KOPT-K1 (cell line): Measurements from ENCODE around the gene EHBP1.
"Not testable (repeated sequence)": the region's sequence is repeated elsewhere in the genome, so short reads cannot be mapped to it uniquely, and the experiment has no call there.

Source experiments
- H3K27ac ChIP-seq: fragments of 200-600 bp; sonication (generic); 2 replicates; pipeline ENCODE4 v1.5.1; 2016; ENCODE audit warnings: antibody characterized with exemption, mild to moderate bottlenecking, low read depth, low read length; ENCODE audit not compliant: poor library complexity, severe bottlenecking
- H3K36me3 ChIP-seq: fragments of 200-600 bp; sonication (generic); 2 replicates; pipeline ENCODE4 v1.5.1; 2017; ENCODE audit warnings: antibody characterized with exemption, mild to moderate bottlenecking, low read length, moderate library complexity; ENCODE audit not compliant: insufficient read depth
- H3K9me3 ChIP-seq: fragments of 200-600 bp; sonication (generic); 2 replicates; pipeline ENCODE4 v1.5.1; 2017; ENCODE audit warnings: antibody characterized with exemption, low read length, mild to moderate bottlenecking; ENCODE audit not compliant: insufficient read depth, poor library complexity, severe bottlenecking

EHBP1 gene

GRCh38 chr2:62738981-62739936 lies 33.7 kb downstream of the EHBP1 start:
- no peaks in the 10 kb centered on the region for H3K9me3 ChIP-seq
- H3K27ac ChIP-seq: no peak overlapping the region
- no peaks in the 10 kb centered on the region for H3K36me3 ChIP-seq

GRCh38 chr2:62740221-62740620 lies 34.7 kb downstream of the EHBP1 start:
- no peaks in the 10 kb centered on the region for H3K9me3 ChIP-seq
- no peaks in the 10 kb centered on the region for H3K36me3 ChIP-seq
- H3K27ac ChIP-seq: no peak overlapping the region

GRCh38 chr2:62741127-62741526 lies 35.6 kb downstream of the EHBP1 start:
- Histone ChIP-seq H3K27ac (no peak overlapping the region), H3K36me3 (no peaks in the 10 kb centered on the region), H3K9me3 (no peaks in the 10 kb centered on the region)

- Histone ChIP-seq H3K9me3 (no peaks in the 10 kb centered on the region), H3K36me3 (no peaks in the 10 kb centered on the region), H3K27ac (no peak overlapping the region)
Measured at GRCh38 chr2:62741954-62742722, 36.6 kb downstream of the EHBP1 start.

GRCh38 chr2:62743506-62743905 lies 38.0 kb downstream of the EHBP1 start:
- H3K9me3 ChIP-seq: no peaks in the 10 kb centered on the region
- H3K27ac ChIP-seq: no peak overlapping the region
- H3K36me3 ChIP-seq: no peaks in the 10 kb centered on the region

- no peaks in the 10 kb centered on the region for H3K36me3 ChIP-seq
- H3K27ac ChIP-seq: no peak overlapping the region
- no peaks in the 10 kb centered on the region for H3K9me3 ChIP-seq
Measured at GRCh38 chr2:62744603-62745002, 39.1 kb downstream of the EHBP1 start.

GRCh38 chr2:62745891-62746481 lies 40.5 kb downstream of the EHBP1 start:
- Histone ChIP-seq H3K9me3 (no peaks in the 10 kb centered on the region), H3K27ac (no peak overlapping the region), H3K36me3 (no peaks in the 10 kb centered on the region)

- no peaks in the 10 kb centered on the region for H3K9me3 ChIP-seq
- no peak overlapping the region for H3K27ac ChIP-seq
- H3K36me3 ChIP-seq: no peaks in the 10 kb centered on the region
Measured at GRCh38 chr2:62747169-62747568, 41.7 kb downstream of the EHBP1 start.

- Histone ChIP-seq H3K36me3 (no peaks in the 10 kb centered on the region), H3K9me3 (no peaks in the 10 kb centered on the region), H3K27ac (no peak overlapping the region)
Measured at GRCh38 chr2:62747876-62748275, 42.4 kb downstream of the EHBP1 start.

GRCh38 chr2:62749111-62749510 lies 43.6 kb downstream of the EHBP1 start:
- H3K9me3 ChIP-seq, H3K36me3 ChIP-seq, H3K27ac ChIP-seq: not testable (repeated sequence)

- no peak overlapping the region for H3K27ac ChIP-seq
- no peaks in the 10 kb centered on the region for H3K36me3 ChIP-seq
- peaks cover 10% of the 10 kb centered on the region for H3K9me3 ChIP-seq
Measured at GRCh38 chr2:62757029-62757428, 51.5 kb downstream of the EHBP1 start.

- Histone ChIP-seq H3K9me3 (peaks cover 2% of the 10 kb centered on the region), H3K27ac (no peak overlapping the region), H3K36me3 (no peaks in the 10 kb centered on the region)
Measured at GRCh38 chr2:62760026-62760425, 54.5 kb downstream of the EHBP1 start.

GRCh38 chr2:62760555-62760954 lies 55.0 kb downstream of the EHBP1 start:
- H3K9me3 ChIP-seq: no peaks in the 10 kb centered on the region
- no peaks in the 10 kb centered on the region for H3K36me3 ChIP-seq
- H3K27ac ChIP-seq: no peak overlapping the region

GRCh38 chr2:62765619-62766376 lies 60.3 kb downstream of the EHBP1 start:
- H3K36me3 ChIP-seq: no peaks in the 10 kb centered on the region
- H3K27ac ChIP-seq: no peak overlapping the region
- no peaks in the 10 kb centered on the region for H3K9me3 ChIP-seq

GRCh38 chr2:62768615-62769014 lies 63.1 kb downstream of the EHBP1 start:
- H3K9me3 ChIP-seq: no peaks in the 10 kb centered on the region
- H3K27ac ChIP-seq: no peak overlapping the region

More at GRCh38 chr2:62768615-62769014, 63.1 kb downstream of the EHBP1 start:
- no peaks in the 10 kb centered on the region for H3K36me3 ChIP-seq
